Measurements from ENCODE around the gene ATG7. TPM values are rescaled to one million over a fixed set of nuclear protein-coding genes. Genes with fewer than 3 reads are reported as not detected.
"Not testable (repeated sequence)": the region's sequence is repeated elsewhere in the genome, so short reads cannot be mapped to it uniquely, and the experiment has no call there.

The ATG7 gene
- total RNA-seq, 2 experiments from 2014 or later = 36.8 to 40.0 TPM

DNA sequence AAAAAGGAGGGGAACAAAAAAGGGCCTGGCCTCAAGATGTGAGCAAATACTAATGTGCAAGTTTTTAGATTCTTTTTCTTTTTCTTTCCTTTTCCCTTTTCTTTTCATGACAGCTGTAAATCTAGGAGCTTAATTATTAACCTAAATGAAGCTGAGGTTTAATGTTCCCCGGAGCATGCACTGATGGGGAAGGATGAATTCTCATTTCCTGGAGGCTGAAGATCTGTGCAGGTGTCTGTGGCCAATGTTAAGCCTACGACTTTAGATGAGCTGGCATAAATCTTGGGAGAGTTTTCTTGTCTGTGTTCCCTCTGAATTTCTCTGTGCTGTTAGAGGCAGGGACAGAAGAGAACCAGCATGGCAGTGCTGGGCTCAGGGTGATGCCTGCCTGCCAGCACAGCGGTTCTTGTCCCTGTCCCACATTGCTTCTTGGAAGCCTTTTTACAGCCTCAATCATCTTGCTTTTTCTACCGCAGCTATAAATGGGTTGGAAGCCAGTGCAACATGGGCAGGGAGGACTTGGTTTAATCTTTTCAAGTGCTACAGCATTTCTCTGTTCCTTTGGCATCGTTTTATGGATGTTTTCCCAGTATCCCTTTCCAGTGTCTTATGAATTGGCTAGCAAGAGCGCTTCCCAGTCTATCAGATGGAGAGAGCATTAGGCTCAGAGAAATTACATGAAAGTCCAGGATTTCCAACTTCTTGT is 119.1 kb downstream of the ATG7 start:
- peaks cover 13% of the 10 kb centered on the region for H3K4me1 Mint-ChIP-seq (ENCODE audit: low read depth)
- ChIA-PET POLR2A (no interaction called here), CTCF (interaction anchor here (1.7 to 2.6 kb wide), 2 partner anchors 9 to 12 kb away, joined by 4 to 13 read pairs; no protein-coding TSS in a partner anchor)
- no peak for DNase-seq
- H3K4me3 Mint-ChIP-seq = no peak overlapping the region
- no peaks in the 10 kb centered on the region for H3K27me3 Mint-ChIP-seq (ENCODE audit: low read depth)
- H3K27ac Mint-ChIP-seq = no peak overlapping the region
- peaks cover 19% of the 10 kb centered on the region for H3K36me3 Mint-ChIP-seq (ENCODE audit: low read depth)
- no peaks in the 10 kb centered on the region for H3K9me3 Mint-ChIP-seq (ENCODE audit: insufficient read depth)
- ATAC-seq = no peak

DNA sequence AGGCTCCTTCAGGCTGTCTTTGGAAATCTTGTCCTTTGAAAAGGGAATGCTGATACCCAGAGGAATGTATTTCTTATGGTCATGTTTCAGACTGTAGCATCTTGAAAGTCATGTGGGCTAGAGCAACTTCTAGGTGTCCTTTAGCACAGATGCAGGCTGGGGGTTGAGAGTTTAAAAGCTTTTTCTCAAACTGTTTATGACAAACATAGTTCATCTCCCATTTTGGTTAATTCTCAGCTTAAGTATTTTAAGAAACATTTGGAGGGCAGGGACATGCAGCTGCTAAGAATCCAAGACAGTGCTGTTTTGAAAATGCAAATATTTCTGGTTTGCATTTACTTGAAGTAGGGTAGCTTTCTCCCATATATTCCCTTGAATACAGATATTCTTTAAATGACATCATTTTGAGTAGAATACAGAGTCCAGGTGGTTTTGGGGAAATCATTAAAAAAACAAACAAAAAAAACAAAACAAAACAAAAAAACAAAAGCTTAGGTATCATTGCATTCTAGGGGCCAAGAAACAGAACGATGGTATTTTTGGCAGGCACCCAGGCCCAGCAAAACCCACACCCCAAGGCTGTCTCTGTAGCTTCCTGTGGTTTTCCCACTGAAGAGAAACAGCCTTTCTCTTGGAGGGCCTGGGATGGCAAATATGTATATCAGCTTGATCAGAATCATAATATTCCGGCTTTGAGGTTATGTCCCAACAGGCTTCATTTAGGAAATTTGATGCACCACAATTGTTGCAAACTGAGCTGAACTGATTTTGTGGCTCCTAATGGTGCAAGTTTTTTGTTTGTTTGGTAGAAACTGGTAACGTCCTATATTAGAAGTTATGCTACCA is 120.0 kb downstream of the ATG7 start:
- Mint-ChIP-seq H3K4me1 (ENCODE audit: low read depth) (peaks cover 13% of the 10 kb centered on the region), H3K27ac (no peak overlapping the region), H3K4me3 (no peak overlapping the region), H3K27me3 (ENCODE audit: low read depth) (no peaks in the 10 kb centered on the region), H3K9me3 (ENCODE audit: insufficient read depth) (no peaks in the 10 kb centered on the region), H3K36me3 (ENCODE audit: low read depth) (peaks cover 17% of the 10 kb centered on the region)
- DNase-seq = no peak
- POLR2A ChIA-PET = no interaction called here
- CTCF ChIA-PET = interaction anchor here (1.7 to 2.6 kb wide), 2 partner anchors 10 to 13 kb away, joined by 4 to 13 read pairs; no protein-coding TSS in a partner anchor
- ATAC-seq = no peak

DNA sequence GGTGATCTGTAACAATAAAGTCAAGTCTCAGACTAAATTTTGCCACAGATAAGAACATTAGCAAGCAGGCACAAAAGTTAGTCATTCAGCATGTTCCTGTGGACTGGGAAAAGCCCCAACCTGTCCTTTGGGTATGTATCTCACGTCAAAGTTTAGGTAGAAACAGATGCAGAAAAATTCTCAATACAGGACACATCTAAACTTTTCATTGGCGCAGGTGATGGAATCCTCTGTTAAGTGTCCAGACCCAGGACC is 120.6 kb downstream of the ATG7 start:
- Mint-ChIP-seq H3K27ac (no peak overlapping the region), H3K9me3 (ENCODE audit: insufficient read depth) (no peaks in the 10 kb centered on the region), H3K36me3 (ENCODE audit: low read depth) (peaks cover 14% of the 10 kb centered on the region), H3K27me3 (ENCODE audit: low read depth) (no peaks in the 10 kb centered on the region), H3K4me1 (ENCODE audit: low read depth) (peaks cover 13% of the 10 kb centered on the region), H3K4me3 (no peak overlapping the region)
- ChIA-PET POLR2A (no interaction called here), CTCF (interaction anchor here (2.6 kb wide), 1 partner anchor 13 kb away, joined by 13 read pairs; no protein-coding TSS in a partner anchor)
- ATAC-seq (no peak), DNase-seq (no peak)

DNA sequence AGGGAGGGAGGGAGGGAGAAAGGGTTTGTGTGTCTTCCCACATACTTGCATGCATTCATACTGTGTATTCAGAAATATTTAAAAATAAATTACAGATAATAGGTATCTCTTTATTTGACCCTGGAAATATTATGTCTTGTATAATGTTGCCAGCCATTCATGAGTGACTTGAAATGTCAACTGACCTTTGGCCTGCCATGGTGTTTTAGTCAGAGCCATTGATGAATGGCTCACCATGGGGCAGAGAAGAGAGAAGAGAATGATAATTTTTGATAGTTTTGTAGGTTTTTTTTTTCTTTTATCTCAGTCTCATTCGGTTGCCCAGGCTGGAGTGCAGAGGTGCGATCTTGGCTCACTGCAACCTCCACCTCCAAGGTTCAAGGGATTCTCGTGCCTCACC is 121.2 kb downstream of the ATG7 start:
- CTCF ChIA-PET = interaction anchor here (1.1 kb wide), 1 partner anchor 21 kb away, joined by 3 read pairs; no protein-coding TSS in a partner anchor
- Mint-ChIP-seq H3K4me3 (no peak overlapping the region), H3K36me3 (ENCODE audit: low read depth) (peaks cover 14% of the 10 kb centered on the region), H3K27me3 (ENCODE audit: low read depth) (no peaks in the 10 kb centered on the region), H3K4me1 (ENCODE audit: low read depth) (peaks cover 13% of the 10 kb centered on the region), H3K9me3 (ENCODE audit: insufficient read depth) (no peaks in the 10 kb centered on the region), H3K27ac (no peak overlapping the region)
- DNase-seq (no peak), ATAC-seq (no peak)
- POLR2A ChIA-PET = no interaction called here

DNA sequence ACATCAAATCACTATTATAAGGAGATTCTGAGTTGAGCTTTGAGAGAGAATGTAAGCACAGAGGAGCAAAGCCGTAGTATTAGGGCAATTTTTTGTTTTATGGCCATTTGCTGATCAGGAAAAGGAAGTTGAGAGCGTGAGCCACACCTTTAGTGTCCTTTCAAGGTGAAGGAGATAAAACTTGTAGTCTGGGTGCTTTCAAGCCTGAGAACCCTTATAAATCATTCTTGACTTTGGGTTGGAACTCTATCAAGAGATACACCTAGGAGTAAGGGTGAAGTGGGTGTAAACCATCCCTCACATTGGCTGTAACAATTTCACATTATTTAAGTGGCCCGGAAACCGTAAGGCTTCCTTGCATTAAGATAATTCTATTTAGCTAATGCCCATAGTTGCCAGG is 122.2 kb downstream of the ATG7 start:
- Mint-ChIP-seq H3K36me3 (ENCODE audit: low read depth) (peaks cover 13% of the 10 kb centered on the region), H3K9me3 (ENCODE audit: insufficient read depth) (no peaks in the 10 kb centered on the region), H3K27me3 (ENCODE audit: low read depth) (no peaks in the 10 kb centered on the region), H3K4me3 (no peak overlapping the region), H3K27ac (no peak overlapping the region), H3K4me1 (ENCODE audit: low read depth) (peaks cover 13% of the 10 kb centered on the region)
- CTCF ChIA-PET = interaction anchor here (1.1 kb wide), 1 partner anchor 22 kb away, joined by 3 read pairs; no protein-coding TSS in a partner anchor
- ATAC-seq = no peak
- no peak for DNase-seq
- POLR2A ChIA-PET = no interaction called here

DNA sequence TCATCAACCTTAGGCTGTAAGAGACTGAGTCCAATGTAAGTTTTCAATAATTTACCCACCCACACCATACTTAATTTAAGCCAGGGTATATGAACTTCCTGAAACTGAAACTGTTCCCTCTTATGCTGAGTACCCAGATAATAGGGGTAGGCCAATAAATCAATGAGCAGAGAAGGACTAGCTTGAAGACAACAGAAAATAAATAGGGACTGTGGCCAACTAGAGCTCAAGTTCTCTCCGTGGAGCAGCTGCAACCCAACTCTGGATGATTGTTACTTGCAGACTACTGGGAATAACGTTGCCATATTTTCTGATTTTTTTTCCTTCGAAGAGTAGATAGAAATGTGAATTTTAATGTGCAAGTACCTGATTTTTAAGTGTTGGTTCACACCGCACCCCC is 128.0 kb downstream of the ATG7 start:
- ChIA-PET POLR2A (no interaction called here), CTCF (interaction anchor here (2.3 kb wide), 1 partner anchor 20 kb away, joined by 5 read pairs; no protein-coding TSS in a partner anchor)
- H3K4me3 Mint-ChIP-seq = no peak overlapping the region
- ATAC-seq = no peak
- H3K36me3 Mint-ChIP-seq (ENCODE audit: low read depth) = peaks cover 10% of the 10 kb centered on the region
- H3K27ac Mint-ChIP-seq = no peak overlapping the region
- DNase-seq = no peak
- no peaks in the 10 kb centered on the region for H3K4me1 Mint-ChIP-seq (ENCODE audit: low read depth)
- H3K9me3 Mint-ChIP-seq (ENCODE audit: insufficient read depth) = peaks cover 10% of the 10 kb centered on the region
- no peaks in the 10 kb centered on the region for H3K27me3 Mint-ChIP-seq (ENCODE audit: low read depth)

DNA sequence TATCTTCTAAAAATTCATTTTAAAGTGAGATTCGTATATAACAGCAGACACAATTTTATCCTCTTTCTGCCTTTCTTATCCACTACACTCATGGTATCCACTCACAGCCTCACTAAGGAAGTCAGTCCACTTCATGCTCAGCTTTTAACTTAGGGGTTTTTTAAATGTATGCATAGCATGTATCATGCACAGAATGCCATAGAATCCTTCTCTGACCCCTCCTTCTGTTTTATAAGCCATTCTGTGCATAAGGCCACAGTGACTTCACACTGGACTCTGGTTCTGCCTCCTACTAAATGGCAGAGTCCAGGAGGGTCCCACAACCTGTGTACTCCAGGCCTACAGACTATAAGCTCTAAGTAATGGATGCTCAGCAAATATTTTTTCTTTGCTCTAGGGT is 129.2 kb downstream of the ATG7 start:
- no peaks in the 10 kb centered on the region for H3K27me3 Mint-ChIP-seq (ENCODE audit: low read depth)
- no peak overlapping the region for H3K27ac Mint-ChIP-seq
- H3K9me3 Mint-ChIP-seq (ENCODE audit: insufficient read depth) = peaks cover 12% of the 10 kb centered on the region
- peaks cover 18% of the 10 kb centered on the region for H3K36me3 Mint-ChIP-seq (ENCODE audit: low read depth)
- ATAC-seq = no peak
- no peak for DNase-seq
- no peaks in the 10 kb centered on the region for H3K4me1 Mint-ChIP-seq (ENCODE audit: low read depth)
- ChIA-PET CTCF (interaction anchor here (2.3 kb wide), 1 partner anchor 21 kb away, joined by 5 read pairs; no protein-coding TSS in a partner anchor), POLR2A (no interaction called here)
- H3K4me3 Mint-ChIP-seq = no peak overlapping the region

DNA sequence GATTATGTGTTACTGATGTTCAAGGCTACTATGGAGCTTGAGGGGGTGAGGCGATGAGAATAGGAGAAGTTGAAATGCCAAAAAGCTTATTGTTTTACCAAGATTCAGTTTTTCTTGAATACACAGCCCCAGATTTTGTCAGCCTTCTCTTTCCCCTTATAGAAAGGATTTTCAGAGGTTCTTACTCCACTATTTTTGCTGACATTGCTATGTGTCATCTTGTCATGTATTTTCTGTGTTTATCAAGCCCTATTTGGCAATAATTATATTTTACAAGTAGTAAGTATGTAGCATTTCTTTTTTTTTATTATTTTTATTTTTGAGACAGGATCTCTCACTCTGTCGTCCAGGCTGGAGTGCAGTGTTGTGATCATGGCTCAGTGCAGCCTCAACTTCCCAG is 133.1 kb downstream of the ATG7 start:
- DNase-seq (no peak), ATAC-seq (no peak)
- Mint-ChIP-seq H3K4me1 (ENCODE audit: low read depth) (no peaks in the 10 kb centered on the region), H3K9me3 (ENCODE audit: insufficient read depth) (peaks cover 33% of the 10 kb centered on the region), H3K27ac (no peak overlapping the region), H3K27me3 (ENCODE audit: low read depth) (no peaks in the 10 kb centered on the region), H3K4me3 (no peak overlapping the region), H3K36me3 (ENCODE audit: low read depth) (peaks cover 51% of the 10 kb centered on the region)
- ChIA-PET POLR2A (no interaction called here), CTCF (no interaction called here)

DNA sequence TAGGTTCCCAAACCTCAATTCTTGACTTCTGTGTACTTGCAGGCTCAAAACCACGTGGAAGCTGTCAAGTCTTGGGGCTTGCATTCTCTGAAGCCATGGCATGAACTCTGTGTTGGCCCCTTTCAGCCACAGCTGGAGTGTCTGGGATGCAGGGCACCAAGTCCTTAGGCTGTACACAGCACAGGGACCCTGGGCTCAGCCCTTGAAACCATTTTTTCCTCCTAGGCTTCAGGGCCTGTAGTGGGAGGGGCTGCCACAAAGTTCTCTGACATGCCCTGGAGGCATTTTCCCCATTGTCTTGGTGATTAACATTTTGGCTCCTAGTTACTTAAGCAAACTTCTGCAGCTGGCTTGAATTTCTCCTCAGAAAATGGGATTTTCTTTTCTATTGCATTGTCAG is 135.4 kb downstream of the ATG7 start:
- Mint-ChIP-seq H3K36me3 (ENCODE audit: low read depth) (peaks cover 64% of the 10 kb centered on the region), H3K9me3 (ENCODE audit: insufficient read depth) (peaks cover 33% of the 10 kb centered on the region), H3K27ac (no peak overlapping the region), H3K27me3 (ENCODE audit: low read depth) (no peaks in the 10 kb centered on the region), H3K4me3 (no peak overlapping the region), H3K4me1 (ENCODE audit: low read depth) (no peaks in the 10 kb centered on the region)
- ChIA-PET CTCF (no interaction called here), POLR2A (no interaction called here)
- DNase-seq (no peak), ATAC-seq (no peak)

DNA sequence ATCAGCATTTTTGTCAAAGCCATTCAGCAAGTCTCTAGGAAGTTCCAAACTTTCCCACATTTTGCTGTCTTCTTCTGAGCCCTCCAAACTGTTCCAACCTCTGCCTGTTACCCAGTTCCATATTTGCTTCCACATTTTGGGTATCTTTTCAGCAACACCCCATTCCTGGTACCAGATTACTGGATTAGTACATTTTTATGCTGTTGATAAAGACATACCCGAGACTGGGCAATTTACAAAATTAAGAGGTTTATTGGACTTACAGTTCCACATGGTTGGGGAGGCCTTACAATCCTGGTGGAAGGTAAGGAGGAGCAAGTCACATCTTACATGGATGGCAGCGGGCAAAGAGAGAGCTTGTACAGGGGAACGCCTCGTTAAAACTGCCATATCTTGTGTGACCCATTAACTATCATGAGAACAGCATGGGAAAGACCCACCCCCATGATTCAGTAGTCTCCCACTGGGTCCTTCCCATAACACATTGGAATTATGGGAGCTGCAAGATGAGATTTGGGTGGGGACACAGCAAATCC is 136.2 kb downstream of the ATG7 start:
- POLR2A ChIA-PET; H3K4me3 Mint-ChIP-seq; H3K4me1 Mint-ChIP-seq (ENCODE audit: low read depth); H3K27me3 Mint-ChIP-seq (ENCODE audit: low read depth); CTCF ChIA-PET; ATAC-seq; DNase-seq; H3K27ac Mint-ChIP-seq: not testable (repeated sequence)
- H3K9me3 Mint-ChIP-seq (ENCODE audit: insufficient read depth) = peaks cover 37% of the 10 kb centered on the region
- H3K36me3 Mint-ChIP-seq (ENCODE audit: low read depth) = peaks cover 66% of the 10 kb centered on the region

DNA sequence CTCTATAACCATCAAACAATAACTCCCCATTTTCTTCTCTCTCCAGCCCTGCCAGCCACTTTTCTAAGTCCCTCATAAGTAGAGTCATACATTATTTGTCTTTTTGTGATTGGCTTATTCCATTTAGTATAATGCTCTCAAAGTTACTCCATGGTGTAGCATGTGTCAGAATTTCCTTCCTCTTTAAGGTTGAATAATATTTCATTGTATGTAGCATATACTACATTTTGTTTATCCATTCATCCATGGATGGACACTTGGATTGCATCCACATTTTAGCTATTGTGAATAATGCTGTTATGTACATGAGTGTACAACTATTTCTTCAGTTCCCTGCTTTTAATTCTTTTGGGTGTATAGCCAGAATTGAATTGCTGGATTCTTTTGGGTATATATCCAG is 138.4 kb downstream of the ATG7 start:
- POLR2A ChIA-PET = no interaction called here
- H3K27me3 Mint-ChIP-seq (ENCODE audit: low read depth) = no peaks in the 10 kb centered on the region
- CTCF ChIA-PET = no interaction called here
- H3K4me1 Mint-ChIP-seq (ENCODE audit: low read depth) = no peaks in the 10 kb centered on the region
- peaks cover 69% of the 10 kb centered on the region for H3K36me3 Mint-ChIP-seq (ENCODE audit: low read depth)
- H3K4me3 Mint-ChIP-seq = no peak overlapping the region
- H3K27ac Mint-ChIP-seq = no peak overlapping the region
- ATAC-seq (no peak), DNase-seq (no peak)
- peaks cover 35% of the 10 kb centered on the region for H3K9me3 Mint-ChIP-seq (ENCODE audit: insufficient read depth)

DNA sequence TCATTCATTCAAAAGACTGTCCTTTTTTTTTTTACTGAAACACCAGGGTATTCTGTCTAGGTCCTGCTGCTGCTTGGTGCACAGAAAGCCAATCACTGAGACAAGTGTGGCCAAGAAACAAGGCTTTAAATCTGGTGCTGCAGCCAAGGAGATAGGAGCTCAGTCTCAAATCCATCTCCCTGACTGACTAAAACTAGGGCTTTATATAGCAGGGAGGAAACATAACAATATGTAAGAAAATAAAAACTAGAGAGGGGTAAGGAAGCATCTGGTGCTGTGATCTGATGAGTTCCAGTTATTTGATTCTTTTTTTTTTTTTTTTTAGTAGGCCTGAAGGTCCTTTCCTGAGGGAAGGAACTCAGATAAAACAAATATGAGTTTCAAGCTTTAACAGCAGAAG is 139.8 kb downstream of the ATG7 start:
- no peak overlapping the region for H3K4me3 Mint-ChIP-seq
- H3K36me3 Mint-ChIP-seq (ENCODE audit: low read depth) = peaks cover 57% of the 10 kb centered on the region
- H3K4me1 Mint-ChIP-seq (ENCODE audit: low read depth) = no peaks in the 10 kb centered on the region
- ChIA-PET CTCF (interaction anchor here (0.7 kb wide), 1 partner anchor 214 kb away, joined by 4 read pairs; no protein-coding TSS in a partner anchor), POLR2A (no interaction called here)
- no peak overlapping the region for H3K27ac Mint-ChIP-seq
- DNase-seq (no peak), ATAC-seq (no peak)
- H3K9me3 Mint-ChIP-seq (ENCODE audit: insufficient read depth) = peaks cover 32% of the 10 kb centered on the region
- no peaks in the 10 kb centered on the region for H3K27me3 Mint-ChIP-seq (ENCODE audit: low read depth)
